ENCODE data around the gene ZNF438.

GRCh38 chr10:30858499-30858898, 173.2 kb downstream of the ZNF438 start:
- TF ChIP-seq CTCF (IDR thresholded peaks at IDR 0.05; ENCODE audit: low read depth, low read length, poor library complexity, severe bottlenecking) = no peak
- no peak for TF ChIP-seq EZH2phosphoT487 (IDR thresholded peaks at IDR 0.05; ENCODE audit: borderline replicate concordance, low read length)

All from DOHH2 (cell line).